HG03139 (cell line): Measurements from ENCODE around the gene HABP2.

Experiments used
- ATAC-seq: cut with Tn5 transposase; IDR thresholded peaks from one replicate; pipeline ENCODE4 v1.9.1; 2021; ENCODE audit not compliant: unreplicated experiment

Gene HABP2

GRCh38 chr10:113552701-113553100 is at the start of gene HABP2:
TSS of gene HABP2 (plus strand) at chr10:113553053. CDS start at chr10:113553122, 69 bp downstream.
- no peak for ATAC-seq

GRCh38 chr10:113503930-113504329 is 48.9 kb upstream of the HABP2 start:
- no peak for ATAC-seq

GRCh38 chr10:113504423-113504822 is 48.4 kb upstream of the HABP2 start:
- no peak for ATAC-seq

- ATAC-seq = no peak
Observed at GRCh38 chr10:113506476-113506875, 46.4 kb upstream of the HABP2 start.

GRCh38 chr10:113511419-113511818 is 41.4 kb upstream of the HABP2 start:
- no peak for ATAC-seq

- no peak for ATAC-seq
Observed at GRCh38 chr10:113515161-113515560, 37.7 kb upstream of the HABP2 start.

GRCh38 chr10:113515601-113516000 is 37.3 kb upstream of the HABP2 start:
- ATAC-seq = no peak

GRCh38 chr10:113516061-113516460 is 36.8 kb upstream of the HABP2 start:
- ATAC-seq = no peak

- no peak for ATAC-seq
Observed at GRCh38 chr10:113517165-113517900, 35.5 kb upstream of the HABP2 start.

- no peak for ATAC-seq
Observed at GRCh38 chr10:113517901-113518260, 35.0 kb upstream of the HABP2 start.

- no peak for ATAC-seq
Observed at GRCh38 chr10:113518415-113518814, 34.4 kb upstream of the HABP2 start.

GRCh38 chr10:113518816-113519591 is 33.8 kb upstream of the HABP2 start:
- no peak for ATAC-seq

- no peak for ATAC-seq
Observed at GRCh38 chr10:113519681-113520115, 33.2 kb upstream of the HABP2 start.

GRCh38 chr10:113520261-113520660 is 32.6 kb upstream of the HABP2 start:
- no peak for ATAC-seq

- ATAC-seq = peak; percentile 57
Observed at GRCh38 chr10:113520690-113521474, 32.0 kb upstream of the HABP2 start.

- ATAC-seq = no peak
Observed at GRCh38 chr10:113521475-113521795, 31.4 kb upstream of the HABP2 start.

- no peak for ATAC-seq
Observed at GRCh38 chr10:113522460-113522859, 30.4 kb upstream of the HABP2 start.

GRCh38 chr10:113523071-113523470 is 29.8 kb upstream of the HABP2 start:
- ATAC-seq = no peak

GRCh38 chr10:113523628-113524027 is 29.2 kb upstream of the HABP2 start:
- ATAC-seq = no peak

- no peak for ATAC-seq
Observed at GRCh38 chr10:113524120-113524519, 28.7 kb upstream of the HABP2 start.

- no peak for ATAC-seq
Observed at GRCh38 chr10:113524539-113525490, 28.0 kb upstream of the HABP2 start.
